LNCAP (cell line): ENCODE measurements around the gene KCNN3.

ENCODE experiments used
- CTCF ChIP-seq: fragments of 450-650 bp; IDR thresholded peaks from 2 replicates; pipeline ENCODE4 v1.5.1; 2017; ENCODE audit warnings: mild to moderate bottlenecking

KCNN3 gene

GRCh38 chr1:154739654-154740053 is 130.4 kb downstream of the KCNN3 start:
- TF ChIP-seq CTCF, result no peak

DNA sequence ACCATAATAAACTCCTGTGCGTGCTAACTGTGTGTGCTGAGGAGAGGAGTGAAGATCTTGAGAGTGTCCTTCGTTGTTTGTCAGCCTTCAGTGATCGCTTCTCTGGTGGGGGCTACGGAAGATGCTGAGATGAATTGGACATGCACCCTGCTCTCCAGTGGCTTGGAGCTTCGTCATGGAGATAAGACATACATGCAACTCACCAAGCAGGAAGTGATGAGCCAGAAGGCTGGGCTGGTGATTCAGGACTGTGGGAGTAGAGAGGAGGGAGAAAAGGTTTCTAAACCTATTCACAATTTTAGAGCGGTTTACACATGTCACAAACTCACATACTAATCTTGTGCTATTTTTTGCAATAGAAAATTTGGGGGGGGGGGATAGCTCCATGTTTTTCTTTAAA is 133.2 kb downstream of the KCNN3 start:
- TF ChIP-seq CTCF, result no peak

- TF ChIP-seq CTCF, result no peak
Observed at GRCh38 chr1:154735804-154736168, 134.3 kb downstream of the KCNN3 start.

- no peak for TF ChIP-seq CTCF
Observed at GRCh38 chr1:154735061-154735803, 134.8 kb downstream of the KCNN3 start.

DNA sequence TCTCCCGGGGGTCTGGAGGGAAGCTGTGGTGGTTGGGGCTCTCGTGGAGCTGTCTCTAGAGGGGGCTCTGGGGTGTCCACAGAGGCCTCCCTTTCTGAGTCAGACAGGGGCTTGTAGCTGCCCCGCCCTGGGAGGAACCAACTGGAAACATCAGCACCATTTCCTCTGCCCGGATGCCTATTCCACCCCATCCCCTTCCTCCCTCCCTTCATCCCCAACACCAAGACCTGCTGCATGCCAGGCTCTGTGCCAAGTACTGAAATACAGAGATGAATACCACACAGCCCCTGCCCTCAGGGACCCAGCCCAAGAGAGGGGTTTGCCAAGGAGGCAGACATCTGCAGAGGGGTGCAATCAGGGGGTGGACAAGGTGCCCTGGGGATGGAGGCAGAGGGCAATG is 136.5 kb downstream of the KCNN3 start:
- no peak for TF ChIP-seq CTCF

DNA sequence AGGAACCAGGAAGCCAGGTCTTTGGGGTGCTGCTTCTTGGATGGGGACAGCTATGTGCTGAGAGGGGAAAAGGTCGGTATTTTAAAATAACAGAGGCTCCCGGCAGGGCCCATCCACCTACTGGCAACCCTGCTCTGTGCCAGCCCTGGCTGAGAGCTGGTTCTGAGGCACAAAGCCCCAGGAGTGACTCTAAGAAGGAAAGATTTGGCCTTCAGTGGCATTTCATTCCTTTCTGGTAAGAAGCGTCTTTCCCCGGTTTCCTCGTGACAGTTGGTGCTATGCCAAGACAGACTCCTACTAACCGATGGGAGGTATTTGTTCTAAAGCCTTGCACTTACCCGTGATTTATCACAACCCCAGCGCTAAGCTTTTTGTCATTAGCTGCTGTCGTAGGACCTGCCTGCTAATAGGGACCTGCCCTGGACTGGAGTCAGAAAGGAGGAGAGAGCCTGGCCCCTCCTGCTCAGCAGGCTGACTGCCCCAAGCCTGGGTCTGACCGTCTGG is 139.0 kb downstream of the KCNN3 start:
- TF ChIP-seq CTCF, result no peak

GRCh38 chr1:154730259-154730658 is 139.8 kb downstream of the KCNN3 start:
- no peak for TF ChIP-seq CTCF

GRCh38 chr1:154729577-154729976 is 140.5 kb downstream of the KCNN3 start:
- no peak for TF ChIP-seq CTCF
